Measurements from ENCODE around the gene GPC6.
"Not testable (repeated sequence)": the region's sequence is repeated elsewhere in the genome, so short reads cannot be mapped to it uniquely, and the experiment has no call there.

Gene GPC6

GRCh38 chr13:94251831-94252608 lies 1025.4 kb downstream of the GPC6 start:
- in situ Hi-C loops (cut with HindIII; ENCODE audit: low sequenced_read_pairs), result no loop called here

- in situ Hi-C loops (cut with HindIII; ENCODE audit: low sequenced_read_pairs), result no loop called here
These were observed 1028.1 kb downstream of the GPC6 start for GRCh38 chr13:94254737-94255136.

GRCh38 chr13:94256721-94257120 lies 1030.1 kb downstream of the GPC6 start:
- in situ Hi-C loops (cut with HindIII; ENCODE audit: low sequenced_read_pairs), result no loop called here

DNA sequence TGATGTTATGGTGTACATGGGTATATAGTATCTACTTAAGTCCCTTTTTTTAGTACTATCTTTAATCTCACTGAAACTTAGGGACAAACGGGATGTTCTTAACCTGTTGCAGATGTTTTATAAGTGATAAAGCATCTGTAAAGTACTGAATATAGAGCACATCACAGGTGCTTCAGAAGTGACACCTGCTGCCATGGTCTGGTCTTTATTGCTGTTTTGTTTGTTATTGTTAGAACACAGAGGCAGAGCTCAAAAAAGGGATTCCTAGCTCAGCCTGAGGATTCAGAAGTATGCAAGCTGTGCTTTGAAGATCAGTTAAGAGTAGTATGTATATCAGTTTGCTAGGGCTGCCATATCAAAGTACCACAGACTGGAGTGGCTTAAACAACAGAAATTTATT lies 1033.4 kb downstream of the GPC6 start:
- in situ Hi-C loops (cut with HindIII; ENCODE audit: low sequenced_read_pairs), result no loop called here

GRCh38 chr13:94261163-94261562 lies 1034.6 kb downstream of the GPC6 start:
- in situ Hi-C loops (cut with HindIII; ENCODE audit: low sequenced_read_pairs), result no loop called here

DNA sequence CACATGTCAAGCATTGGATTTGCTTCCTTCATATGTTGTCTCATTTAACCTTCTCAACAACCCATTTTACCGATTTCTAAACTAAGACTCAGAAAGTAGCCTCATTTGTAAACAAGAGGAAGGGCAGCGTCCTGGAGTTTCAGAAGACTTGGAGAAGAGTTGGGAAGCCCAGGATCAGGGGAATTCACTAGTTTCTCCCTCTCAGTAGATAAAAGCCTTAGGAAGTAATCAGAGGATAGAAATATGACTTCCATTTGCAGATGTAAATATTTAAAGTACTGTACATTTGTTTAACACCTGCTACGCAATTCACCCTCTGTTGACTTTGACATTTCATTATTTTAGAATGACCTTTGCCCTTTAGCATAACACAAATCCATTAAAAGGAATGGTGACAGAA lies 1036.4 kb downstream of the GPC6 start:
- in situ Hi-C loops (cut with HindIII; ENCODE audit: low sequenced_read_pairs), result no loop called here

GRCh38 chr13:94267581-94268366 lies 1041.2 kb downstream of the GPC6 start:
- in situ Hi-C loops (cut with HindIII; ENCODE audit: low sequenced_read_pairs), result no loop called here

GRCh38 chr13:94268661-94269060 lies 1042.1 kb downstream of the GPC6 start:
- in situ Hi-C loops (cut with HindIII; ENCODE audit: low sequenced_read_pairs), result no loop called here

GRCh38 chr13:94269557-94269956 lies 1043.0 kb downstream of the GPC6 start:
- in situ Hi-C loops (cut with HindIII; ENCODE audit: low sequenced_read_pairs), result no loop called here

- in situ Hi-C loops (cut with HindIII; ENCODE audit: low sequenced_read_pairs), result no loop called here
These were observed 1043.9 kb downstream of the GPC6 start for GRCh38 chr13:94270556-94270955.

- in situ Hi-C loops (cut with HindIII; ENCODE audit: low sequenced_read_pairs), result no loop called here
These were observed 1045.4 kb downstream of the GPC6 start for GRCh38 chr13:94272038-94272437.

- in situ Hi-C loops (cut with HindIII; ENCODE audit: low sequenced_read_pairs), result no loop called here
These were observed 1053.7 kb downstream of the GPC6 start for GRCh38 chr13:94280349-94280748.

DNA sequence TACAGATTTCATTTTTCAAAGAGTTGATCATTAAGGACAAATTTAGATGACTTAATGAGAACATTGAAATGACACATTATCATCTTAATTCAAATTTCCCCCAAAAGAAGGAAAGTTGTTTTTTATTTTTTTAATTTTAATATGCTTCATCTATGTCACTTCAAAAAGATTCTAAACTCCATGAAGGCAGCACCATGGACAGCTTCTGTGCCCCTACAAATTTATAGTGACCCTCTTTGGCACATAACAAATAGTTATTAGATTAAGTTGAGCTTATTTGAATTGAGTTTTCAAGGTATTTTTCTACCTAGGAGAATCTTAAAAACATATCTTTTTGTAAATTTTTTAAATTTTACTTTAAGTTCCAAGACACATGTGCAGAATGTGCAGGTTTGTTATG lies 1054.2 kb downstream of the GPC6 start:
- in situ Hi-C loops (cut with HindIII; ENCODE audit: low sequenced_read_pairs), result no loop called here

GRCh38 chr13:94286581-94286980 lies 1060.0 kb downstream of the GPC6 start:
- in situ Hi-C loops (cut with HindIII; ENCODE audit: low sequenced_read_pairs), result no loop called here

DNA sequence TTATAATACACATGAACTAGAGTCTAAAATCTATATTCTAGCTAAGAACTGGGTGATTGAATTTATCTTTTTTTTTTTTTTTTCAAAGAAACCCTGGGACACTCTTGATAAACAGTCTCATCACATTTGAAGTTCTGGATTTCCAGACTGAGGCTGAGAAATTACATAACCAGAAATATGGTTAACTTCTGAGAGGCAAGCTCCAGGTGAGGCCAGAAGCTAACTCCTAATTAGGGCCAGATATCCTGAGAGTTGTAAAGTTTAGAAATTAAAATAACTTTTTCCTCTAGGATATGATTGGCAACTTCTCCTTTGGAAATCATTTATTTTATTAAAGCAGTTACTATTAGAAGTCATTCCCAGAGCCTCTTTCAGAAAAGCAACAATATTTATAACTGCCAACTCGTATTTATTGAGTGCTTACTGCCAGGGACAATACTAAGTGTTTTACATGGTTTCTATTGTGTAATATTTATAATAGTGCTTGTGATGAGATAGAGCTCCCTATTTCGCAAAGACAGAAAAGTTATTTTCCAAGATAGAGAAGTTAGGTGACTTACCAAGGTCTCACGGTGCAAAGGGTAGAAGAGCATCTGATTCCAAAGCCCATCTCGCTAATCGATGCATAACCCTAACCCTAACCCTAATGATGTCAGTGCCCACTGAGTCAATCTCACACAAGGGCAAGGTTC lies 1065.2 kb downstream of the GPC6 start:
- in situ Hi-C loops (cut with HindIII; ENCODE audit: low sequenced_read_pairs), result no loop called here

GRCh38 chr13:94292323-94292640 lies 1065.7 kb downstream of the GPC6 start:
- in situ Hi-C loops (cut with HindIII; ENCODE audit: low sequenced_read_pairs), result no loop called here

- in situ Hi-C loops (cut with HindIII; ENCODE audit: low sequenced_read_pairs), result no loop called here
These were observed 1069.9 kb downstream of the GPC6 start for GRCh38 chr13:94296471-94296870.

GRCh38 chr13:94298346-94298745 lies 1071.7 kb downstream of the GPC6 start:
- in situ Hi-C loops (cut with HindIII; ENCODE audit: low sequenced_read_pairs), result no loop called here

GRCh38 chr13:94300401-94300800 lies 1073.8 kb downstream of the GPC6 start:
- in situ Hi-C loops (cut with HindIII; ENCODE audit: low sequenced_read_pairs), result no loop called here

- in situ Hi-C loops (cut with HindIII; ENCODE audit: low sequenced_read_pairs), result no loop called here
These were observed 1074.9 kb downstream of the GPC6 start for GRCh38 chr13:94301487-94301886.

DNA sequence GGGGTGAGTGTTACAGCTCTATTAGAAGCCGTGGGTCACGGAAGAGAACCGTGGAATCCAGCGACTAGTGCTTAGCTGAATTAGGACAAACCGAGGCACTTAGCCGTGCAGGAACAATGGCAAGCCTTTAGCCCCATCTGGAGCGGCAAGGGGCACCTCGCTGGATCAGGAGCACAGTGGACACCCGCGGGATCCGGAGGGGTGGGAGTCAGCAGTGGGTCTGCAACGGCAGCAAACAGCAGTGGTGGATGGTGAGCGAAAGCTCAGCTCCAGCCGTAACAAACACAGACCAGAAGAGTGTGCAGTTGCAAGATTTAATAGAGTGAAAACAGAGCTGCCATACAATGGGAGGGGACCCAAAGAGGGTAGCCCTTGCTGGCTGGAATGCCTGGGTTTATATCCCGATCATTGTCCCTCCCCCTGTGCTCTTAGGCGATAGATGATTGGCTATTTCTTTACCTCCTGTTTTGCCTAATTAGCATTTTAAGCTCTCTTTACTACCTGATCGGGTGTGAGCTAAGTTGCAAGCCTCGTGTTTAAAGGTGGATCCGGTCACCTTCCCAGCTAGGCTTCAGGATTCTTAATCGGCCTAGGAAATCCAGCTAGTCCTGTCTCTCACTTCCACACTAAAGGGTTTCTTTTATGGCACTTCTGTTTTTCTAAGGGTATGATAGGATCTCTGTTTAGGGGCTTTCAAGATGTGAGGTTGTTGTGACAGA lies 1076.4 kb downstream of the GPC6 start:
- in situ Hi-C loops (cut with HindIII; ENCODE audit: low sequenced_read_pairs), result not testable (repeated sequence)
